Measurements from ENCODE around the gene ZNF408.
"Not testable (repeated sequence)": the region's sequence is repeated elsewhere in the genome, so short reads cannot be mapped to it uniquely, and the experiment has no call there.

ZNF408 gene

GRCh38 chr11:46700241-46701077, at the start of gene ZNF408, which contains the start of gene ARHGAP1:
Gene ZNF408, plus strand, starts transcription at chr11:46701031. Its CDS starts 17 bp downstream, at chr11:46701048.
Gene ARHGAP1, minus strand, starts transcription at chr11:46700619. Its CDS starts 4,512 bp downstream, at chr11:46696107.
- peak; percentile 99 for DNase-seq

- DNase-seq, result no peak
These were observed 45.2 kb upstream of the ZNF408 start for GRCh38 chr11:46655631-46656030.

GRCh38 chr11:46657186-46657585, 43.6 kb upstream of the ZNF408 start:
- no peak for DNase-seq

- DNase-seq, result no peak
These were observed 42.6 kb upstream of the ZNF408 start for GRCh38 chr11:46658259-46658658.

- DNase-seq, result no peak
These were observed 40.9 kb upstream of the ZNF408 start for GRCh38 chr11:46659908-46660307.

GRCh38 chr11:46661836-46662235, 39.0 kb upstream of the ZNF408 start:
- DNase-seq, result no peak

GRCh38 chr11:46662366-46662765, 38.5 kb upstream of the ZNF408 start:
- no peak for DNase-seq

GRCh38 chr11:46663277-46663940, 37.4 kb upstream of the ZNF408 start:
- DNase-seq, result no peak

- no peak for DNase-seq
These were observed 36.2 kb upstream of the ZNF408 start for GRCh38 chr11:46664612-46665011.

- no peak for DNase-seq
These were observed 35.5 kb upstream of the ZNF408 start for GRCh38 chr11:46665356-46665755.

- no peak for DNase-seq
These were observed 34.3 kb upstream of the ZNF408 start for GRCh38 chr11:46666516-46666915.

- peak; percentile 54 for DNase-seq
These were observed 33.8 kb upstream of the ZNF408 start for GRCh38 chr11:46667043-46667481.

GRCh38 chr11:46668480-46669085, 32.2 kb upstream of the ZNF408 start:
- DNase-seq, result no peak

GRCh38 chr11:46669711-46670139, 31.1 kb upstream of the ZNF408 start:
- DNase-seq, result no peak

- DNase-seq, result not testable (repeated sequence)
These were observed 30.3 kb upstream of the ZNF408 start for GRCh38 chr11:46670521-46670920.

GRCh38 chr11:46671958-46672315, 28.9 kb upstream of the ZNF408 start:
- no peak for DNase-seq

- no peak for DNase-seq
These were observed 28.4 kb upstream of the ZNF408 start for GRCh38 chr11:46672381-46672839.

GRCh38 chr11:46673713-46674462, 26.9 kb upstream of the ZNF408 start:
- no peak for DNase-seq

GRCh38 chr11:46674463-46675287, 26.2 kb upstream of the ZNF408 start:
- DNase-seq, result no peak

- DNase-seq, result no peak
These were observed 25.5 kb upstream of the ZNF408 start for GRCh38 chr11:46675288-46675851.

GRCh38 chr11:46675949-46676348, 24.9 kb upstream of the ZNF408 start:
- DNase-seq, result no peak
